ENCODE measurements around the gene SOCS7.

GRCh38 chr17:38329808-38330730 lies 21.6 kb upstream of the SOCS7 start:
- TF ChIP-seq CTCF (IDR thresholded peaks at IDR 0.05) (no peak), EZH2 (IDR thresholded peaks at IDR 0.05; ENCODE audit: borderline replicate concordance, insufficient read depth, low read depth, low read length, poor library complexity, severe bottlenecking) (no peak)
